Panc1 (cell line): ENCODE data around the gene ADAMTS2.

Source experiments
- CTCF ChIP-seq: fragments of 450-650 bp; IDR thresholded peaks from 2 replicates; pipeline ENCODE4 v1.5.1; 2017; ENCODE audit warnings: mild to moderate bottlenecking
- POLR2AphosphoS5 ChIP-seq: IDR thresholded peaks from 2 replicates; pipeline ENCODE4 v1.6.1; 2012; ENCODE audit warnings: mild to moderate bottlenecking, low read depth, low read length, moderate library complexity
- REST ChIP-seq, 2 experiments: IDR thresholded peaks; 2 replicates each; pipeline ENCODE4 v1.6.1; 2011 to 2012; ENCODE audit warnings: low read depth in 2 of 2, control low read depth in 1 of 2, low read length in 1 of 2, mild to moderate bottlenecking in 1 of 2, moderate library complexity in 1 of 2; ENCODE audit not compliant: insufficient read depth in 1 of 2
- SIN3A ChIP-seq: IDR thresholded peaks from 2 replicates; pipeline ENCODE4 v1.6.1; 2012; ENCODE audit warnings: low read depth, mild to moderate bottlenecking, low read length, moderate library complexity, borderline replicate concordance; ENCODE audit not compliant: insufficient read depth
- TCF7L2 ChIP-seq: IDR thresholded peaks from 2 replicates; pipeline ENCODE4 v1.6.1; 2011; ENCODE audit warnings: mild to moderate bottlenecking, low read depth, low read length, inconsistent platforms

DNA sequence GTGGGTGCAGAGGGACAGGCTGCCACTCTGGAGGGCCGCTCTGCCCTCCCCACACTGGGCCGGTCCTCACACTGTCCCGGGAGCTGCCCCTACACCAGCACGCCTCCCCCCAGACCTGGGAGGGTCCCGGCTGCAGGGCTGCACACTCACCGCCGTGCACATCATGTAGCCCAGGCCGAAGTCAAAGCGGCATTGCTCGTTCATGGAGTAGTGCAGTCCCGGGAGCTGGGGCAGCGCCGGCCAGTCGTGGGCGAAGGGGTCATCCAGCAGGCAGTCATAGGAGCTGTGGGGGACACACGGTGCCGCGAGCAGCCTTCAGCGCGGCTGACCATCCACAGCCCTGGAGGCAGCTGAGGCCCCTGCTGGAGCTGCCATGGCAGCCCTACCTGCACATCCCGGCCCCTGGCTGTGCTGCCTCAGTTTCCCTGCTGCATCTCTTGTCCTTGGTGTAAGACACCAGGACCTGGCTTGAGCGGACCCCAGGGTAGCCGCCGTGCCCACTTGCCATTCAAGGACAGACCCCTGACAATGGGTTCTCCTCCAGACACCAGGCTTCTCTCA lies 191.8 kb downstream of the ADAMTS2 start:
- TF ChIP-seq CTCF (no peak), POLR2AphosphoS5 (no peak), TCF7L2 (no peak), REST (IDR thresholded peaks at IDR 0.05; ENCODE audit: insufficient read depth in 1 of 2, low read depth in 2 of 2, low read length in 1 of 2) (no peak), SIN3A (no peak)
